ENCODE data around the gene ERVH48-1.

- no peak for TF ChIP-seq CTCF (IDR thresholded peaks at IDR 0.05)
- TF ChIP-seq POLR2AphosphoS5 (IDR thresholded peaks at IDR 0.05) = peak in 2 of 3 donors; percentile 92 to 94
- peak in 1 of 2 donors; percentile 73 for TF ChIP-seq POLR2A (IDR thresholded peaks at IDR 0.05)
- no peak for TF ChIP-seq EP300 (IDR thresholded peaks at IDR 0.05)
Observed at GRCh38 chr21:42973991-42974831, 48.8 kb upstream of the ERVH48-1 start, which contains the start of gene PKNOX1.

All from suprapubic skin (tissue), 4 donors.